ENCODE data around the gene MMP13.
"Not testable (repeated sequence)": the region's sequence is repeated elsewhere in the genome, so short reads cannot be mapped to it uniquely, and the experiment has no call there.

Gene MMP13

GRCh38 chr11:102935514-102935913 lies 20.0 kb downstream of the MMP13 start:
- DNase-seq (ENCODE audit: low spot score), result no peak

DNA sequence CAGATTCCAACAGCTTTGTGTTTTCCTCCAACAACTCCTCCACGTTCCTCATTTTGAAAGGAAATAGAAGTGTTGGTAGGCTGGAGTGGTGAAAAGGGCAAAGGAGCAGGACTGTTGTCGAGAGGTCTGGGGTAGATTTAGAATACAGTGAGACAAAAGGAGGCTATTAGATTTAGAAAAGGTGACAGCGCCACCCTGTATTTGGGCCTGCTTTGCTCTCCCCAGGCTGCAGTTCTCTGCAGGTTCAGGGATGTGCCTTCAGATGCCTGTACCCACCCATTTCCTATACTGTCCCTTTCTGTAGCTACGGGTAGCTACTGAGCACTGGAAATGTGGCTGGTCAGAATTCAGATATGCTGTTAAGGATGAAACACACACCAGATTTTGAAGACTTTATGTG lies 20.8 kb downstream of the MMP13 start:
- DNase-seq (ENCODE audit: low spot score), result no peak

DNA sequence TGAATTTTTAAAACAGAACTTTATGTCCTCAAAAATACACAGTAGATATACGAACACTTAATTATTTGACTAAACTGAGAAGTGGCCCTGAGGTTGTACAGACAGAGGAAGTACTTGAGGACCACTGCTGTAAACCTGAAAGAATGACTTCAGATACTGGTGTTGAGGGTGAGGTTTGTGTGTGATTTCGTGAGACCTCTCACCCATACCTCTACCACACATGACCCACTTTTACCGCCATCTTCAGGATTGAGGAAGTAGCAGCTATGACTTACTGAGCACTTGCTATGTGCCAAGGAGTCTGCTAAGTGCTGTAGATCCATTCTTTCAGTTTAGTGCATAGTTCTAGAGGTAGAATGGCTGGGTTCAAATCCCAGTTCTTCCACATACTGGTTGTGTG lies 21.9 kb downstream of the MMP13 start:
- no peak for DNase-seq (ENCODE audit: low spot score)

DNA sequence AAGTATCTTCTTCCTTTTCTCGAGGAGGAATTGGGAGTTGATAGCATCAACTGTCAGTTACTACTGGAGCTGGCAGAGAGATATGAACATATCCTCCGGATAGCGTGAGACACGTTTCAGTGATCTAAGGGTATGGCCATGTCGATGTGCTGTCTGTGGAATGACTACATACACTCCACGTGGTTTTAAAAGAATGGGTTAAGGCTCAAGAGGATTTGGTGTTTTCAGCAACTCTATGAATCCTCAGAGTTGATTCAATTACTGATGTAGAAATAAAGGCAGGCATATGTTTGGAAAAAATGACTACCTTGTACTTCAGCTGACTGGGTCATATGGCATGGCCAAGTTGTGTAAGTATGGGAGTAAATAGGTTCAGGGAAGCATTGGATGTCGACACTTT lies 22.9 kb downstream of the MMP13 start:
- no peak for DNase-seq (ENCODE audit: low spot score)

GRCh38 chr11:102930451-102930850 lies 25.1 kb downstream of the MMP13 start:
- no peak for DNase-seq (ENCODE audit: low spot score)

- DNase-seq (ENCODE audit: low spot score), result peak; percentile 38
These were observed 25.6 kb downstream of the MMP13 start for GRCh38 chr11:102929972-102930371.

GRCh38 chr11:102929166-102929565 lies 26.4 kb downstream of the MMP13 start:
- DNase-seq (ENCODE audit: low spot score), result no peak

GRCh38 chr11:102928247-102928646 lies 27.3 kb downstream of the MMP13 start:
- no peak for DNase-seq (ENCODE audit: low spot score)

GRCh38 chr11:102927624-102927990 lies 27.9 kb downstream of the MMP13 start:
- DNase-seq (ENCODE audit: low spot score), result no peak

DNA sequence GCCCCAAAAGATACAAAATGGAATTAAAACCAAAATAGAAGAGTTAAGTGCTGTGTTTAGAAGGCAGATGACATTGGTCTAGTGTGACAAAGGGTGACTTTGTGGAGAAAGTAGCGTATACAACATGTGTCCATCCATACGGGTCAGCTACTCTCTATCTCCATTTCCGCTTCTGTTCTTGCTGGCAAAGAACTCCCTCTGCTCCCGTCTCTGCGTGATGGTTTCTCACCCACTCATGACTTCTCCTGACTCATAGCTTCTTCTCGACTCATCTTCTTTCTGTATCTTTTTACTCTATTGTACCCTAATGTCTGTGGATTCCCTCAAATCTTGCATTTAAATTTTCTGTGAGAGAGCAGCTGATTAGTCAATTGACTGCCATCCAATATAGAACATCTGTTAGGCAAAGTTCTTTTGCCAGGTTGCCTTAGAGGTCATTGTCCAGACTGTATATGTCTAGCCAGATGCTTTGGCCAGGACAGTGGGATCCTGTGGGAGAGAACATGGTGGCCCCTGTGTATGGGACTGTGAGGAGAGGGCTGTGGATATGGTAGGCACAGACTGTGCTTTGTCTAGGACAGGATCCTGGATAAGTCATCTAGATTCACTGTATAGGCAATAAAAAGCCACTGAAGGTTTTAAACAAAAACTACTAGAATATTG lies 28.4 kb downstream of the MMP13 start:
- DNase-seq (ENCODE audit: low spot score), result no peak

DNA sequence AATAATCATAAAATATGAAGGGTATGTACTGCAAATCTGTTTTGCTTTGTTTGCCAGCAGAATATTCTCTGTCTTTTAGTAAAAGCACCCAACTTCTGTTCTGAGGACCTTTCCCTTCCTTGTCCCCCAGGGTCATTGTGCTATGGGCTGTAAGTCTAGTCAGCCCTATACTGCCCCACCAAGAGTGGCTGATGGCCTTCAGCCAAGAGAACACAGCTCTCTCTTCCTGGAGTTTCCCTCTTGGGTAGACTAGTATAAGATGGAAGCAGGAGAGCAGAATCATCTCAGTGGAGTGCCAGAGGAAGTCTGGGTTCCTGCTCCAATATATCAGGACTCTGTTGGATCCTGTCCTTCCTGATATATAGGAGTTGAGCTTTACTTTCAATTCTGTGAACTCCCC lies 29.0 kb downstream of the MMP13 start:
- DNase-seq (ENCODE audit: low spot score), result no peak

DNA sequence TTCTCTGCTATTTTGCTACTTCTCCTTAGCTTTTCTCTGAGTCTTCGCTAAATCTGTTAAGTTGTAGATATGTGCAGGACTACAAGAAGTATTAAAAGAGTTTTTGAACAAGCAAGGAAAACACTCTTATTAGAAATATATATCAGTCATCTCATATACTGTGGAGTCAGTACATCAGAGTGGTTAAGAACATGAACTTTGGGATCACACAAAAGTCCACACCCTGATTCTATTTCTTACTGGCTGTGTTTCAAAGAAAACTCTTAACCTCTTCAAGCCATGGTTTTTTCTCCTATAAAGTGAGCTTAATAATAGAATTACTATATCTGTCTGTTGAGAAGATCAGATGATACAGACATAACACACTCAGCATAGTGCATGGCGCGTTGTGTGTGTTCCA lies 29.5 kb downstream of the MMP13 start:
- no peak for DNase-seq (ENCODE audit: low spot score)

DNA sequence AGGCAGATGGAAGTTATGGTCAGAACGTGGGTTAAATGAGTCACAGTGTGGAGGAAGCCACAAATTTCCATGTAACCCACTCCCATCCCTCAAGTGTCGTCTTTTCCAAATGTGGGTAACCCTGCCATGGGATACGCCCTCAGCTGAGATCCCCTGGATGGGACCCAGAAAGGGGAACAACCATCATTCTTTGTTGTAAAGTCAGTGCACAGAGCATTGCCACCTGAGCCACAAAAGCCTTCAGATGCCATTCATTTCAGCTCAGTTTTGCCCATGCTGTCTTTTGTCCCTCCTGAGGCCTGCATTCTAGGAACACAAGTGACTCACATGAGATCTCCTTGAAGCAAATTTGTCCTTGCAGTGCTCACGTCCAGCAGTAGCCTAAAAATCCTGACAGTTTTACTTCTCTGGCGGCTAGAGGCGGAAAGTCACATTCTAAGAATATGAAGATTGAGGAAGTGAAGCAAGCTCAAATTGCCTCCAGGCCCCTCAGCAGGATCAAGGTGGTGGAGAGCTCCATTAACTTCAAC lies 30.6 kb downstream of the MMP13 start:
- DNase-seq (ENCODE audit: low spot score), result no peak

DNA sequence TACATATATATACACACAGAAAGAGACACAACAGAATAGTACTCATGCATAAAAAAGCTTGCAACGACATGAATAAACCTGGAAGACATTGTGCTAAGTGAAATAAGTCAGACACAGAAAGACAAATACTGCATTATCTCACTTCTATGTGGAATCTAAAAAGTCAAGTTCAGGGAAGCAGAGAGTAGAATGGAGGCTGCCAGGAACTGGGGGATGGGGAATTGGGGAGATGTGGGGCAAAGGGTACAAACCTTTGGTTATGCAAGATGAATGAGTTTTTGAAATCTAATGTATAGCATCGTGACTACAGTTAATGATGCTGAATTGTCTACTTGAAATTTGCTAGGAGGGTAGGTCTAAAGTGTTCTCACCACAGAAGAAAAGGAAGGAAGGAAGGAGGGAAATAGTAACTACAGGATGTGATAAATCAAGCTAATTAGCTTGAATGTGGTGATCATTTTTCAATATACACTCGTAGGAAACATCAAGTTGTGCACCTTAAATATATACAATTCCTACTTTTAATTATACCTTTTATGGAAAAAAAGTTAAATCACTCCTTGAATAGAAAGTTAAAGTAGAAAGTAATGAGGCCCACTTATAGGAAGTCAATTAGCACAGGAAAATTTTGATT lies 33.8 kb downstream of the MMP13 start:
- no peak for DNase-seq (ENCODE audit: low spot score)

DNA sequence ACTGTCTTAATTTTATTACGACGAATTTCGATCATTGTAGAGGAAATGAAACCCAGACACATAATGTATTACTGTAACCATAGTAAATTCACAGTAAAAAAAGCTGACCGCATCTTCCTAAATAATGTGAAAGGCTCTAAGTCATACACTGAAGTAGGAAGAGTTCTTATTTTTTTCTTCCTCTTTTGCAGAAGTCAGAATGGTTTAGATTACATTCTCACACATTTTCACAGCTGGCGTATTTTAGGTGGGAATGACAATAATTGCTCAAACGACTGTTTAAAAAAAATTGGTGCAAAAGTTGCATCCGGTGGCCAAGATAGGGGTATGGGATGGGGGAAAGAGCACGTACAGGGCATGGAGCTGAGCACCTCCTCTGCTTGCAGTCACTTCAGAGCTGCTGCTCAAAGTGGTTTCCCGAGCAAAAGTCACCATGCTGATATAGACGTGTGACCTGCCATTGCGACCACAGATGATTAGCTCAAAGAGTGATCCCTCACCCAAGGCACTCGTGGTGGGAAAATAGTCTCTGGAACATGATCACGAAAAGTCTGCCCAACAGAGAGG lies 35.3 kb downstream of the MMP13 start:
- no peak for DNase-seq (ENCODE audit: low spot score)

- DNase-seq (ENCODE audit: low spot score), result no peak
These were observed 40.5 kb downstream of the MMP13 start for GRCh38 chr11:102915044-102915375.

DNA sequence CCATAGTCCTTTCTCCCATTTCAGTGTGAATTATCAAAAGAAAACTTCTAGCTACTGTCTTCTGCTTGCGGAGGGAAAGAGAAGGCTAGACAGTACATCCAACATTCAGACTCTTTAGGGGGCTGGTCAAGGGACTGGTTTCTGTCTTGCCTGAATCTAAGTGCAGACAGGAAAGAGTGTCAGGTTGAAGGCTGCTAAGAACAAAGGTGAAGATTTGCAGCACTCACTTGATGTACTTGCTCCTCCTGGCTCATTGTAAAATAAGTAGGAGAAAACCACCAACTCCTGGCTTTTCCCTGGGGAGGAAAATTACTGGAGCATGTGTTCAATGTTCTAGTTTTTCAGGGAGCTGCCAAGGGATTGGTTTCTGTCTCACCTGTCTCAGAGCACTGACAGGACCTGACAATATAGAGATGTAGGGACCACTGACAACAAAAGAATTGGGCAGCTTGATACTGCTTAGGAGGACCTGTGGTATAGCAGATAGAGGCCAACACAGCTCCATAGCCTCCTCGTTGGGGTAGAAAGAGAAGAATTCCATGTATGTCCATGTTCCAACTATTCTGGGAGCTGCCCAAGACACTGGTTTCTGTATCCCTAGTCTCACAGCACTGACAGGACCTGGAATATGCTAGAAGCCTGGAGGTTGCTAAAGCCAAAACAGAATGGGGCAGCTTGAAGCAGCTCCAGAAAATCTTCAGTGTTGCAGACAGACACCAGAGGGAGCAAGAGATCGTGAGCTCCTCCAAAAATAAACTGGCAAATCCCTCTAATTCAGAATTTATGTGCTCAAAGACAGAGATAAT lies 41.1 kb downstream of the MMP13 start:
- no peak for DNase-seq (ENCODE audit: low spot score)

DNA sequence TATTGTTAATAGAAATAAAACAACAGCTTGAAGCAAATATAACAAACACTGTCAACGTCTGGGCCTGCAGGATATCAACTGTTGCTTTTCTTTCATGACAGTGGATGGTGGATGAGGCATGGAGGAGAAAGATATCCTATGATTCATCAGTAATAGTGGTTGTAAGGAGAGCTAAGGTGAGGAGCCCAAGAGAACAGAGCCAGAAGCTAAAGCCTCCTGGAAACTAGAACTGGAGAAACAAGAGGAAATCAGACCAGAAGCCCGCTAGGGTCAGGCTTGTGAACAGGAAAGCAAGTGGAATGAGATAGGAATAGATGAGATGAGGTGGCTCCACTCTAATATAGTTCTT lies 43.1 kb downstream of the MMP13 start:
- no peak for DNase-seq (ENCODE audit: low spot score)

DNA sequence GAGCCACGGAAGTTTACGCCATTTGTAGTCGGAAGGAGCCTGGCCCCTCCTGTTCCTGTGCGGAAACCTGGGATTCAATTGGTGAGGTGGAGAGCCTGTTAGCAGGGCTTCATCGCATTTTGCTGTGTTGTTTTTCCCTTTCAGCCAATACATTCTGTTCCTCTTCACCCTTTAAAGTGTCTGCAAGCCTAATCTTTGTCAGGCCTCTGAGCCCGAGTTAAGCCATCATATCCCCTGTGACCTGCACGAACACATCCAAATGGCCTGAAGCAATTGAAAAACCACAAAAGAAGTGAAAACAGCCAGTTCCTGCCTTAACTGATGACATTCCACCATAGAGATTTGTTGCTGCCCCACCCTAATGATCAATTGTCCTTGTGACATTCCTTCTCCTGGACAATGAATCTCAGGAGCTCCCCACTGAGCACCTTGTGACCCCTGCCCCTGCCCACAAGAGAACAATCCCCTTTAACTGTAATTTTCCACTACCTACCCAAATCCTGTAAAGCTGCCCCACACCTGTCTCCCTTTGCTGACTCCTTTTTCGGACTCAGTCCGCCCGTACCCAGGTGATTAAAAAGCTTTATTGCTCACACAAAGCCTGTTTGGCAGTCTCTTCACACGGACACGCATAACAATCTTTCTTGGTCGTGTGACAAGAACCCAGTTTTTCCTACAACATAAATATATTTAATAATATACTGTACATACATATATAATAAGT lies 43.6 kb downstream of the MMP13 start:
- DNase-seq (ENCODE audit: low spot score), result no peak

- DNase-seq (ENCODE audit: low spot score), result not testable (repeated sequence)
These were observed 49.7 kb downstream of the MMP13 start for GRCh38 chr11:102905848-102906247.

- not testable (repeated sequence) for DNase-seq (ENCODE audit: low spot score)
These were observed 51.6 kb downstream of the MMP13 start for GRCh38 chr11:102903895-102904294.

GRCh38 chr11:102900346-102900745 lies 55.2 kb downstream of the MMP13 start:
- no peak for DNase-seq (ENCODE audit: low spot score)

All from LoVo (cell line).